HG03378 (cell line): ENCODE results near the gene PLCZ1.
"Not testable (repeated sequence)": the region's sequence is repeated elsewhere in the genome, so short reads cannot be mapped to it uniquely, and the experiment has no call there.

Experiments
- ATAC-seq: cut with Tn5 transposase; IDR thresholded peaks from one replicate; pipeline ENCODE4 v1.9.1; 2021; ENCODE audit warnings: mild to moderate bottlenecking, moderate library complexity; ENCODE audit not compliant: unreplicated experiment

PLCZ1 gene

DNA sequence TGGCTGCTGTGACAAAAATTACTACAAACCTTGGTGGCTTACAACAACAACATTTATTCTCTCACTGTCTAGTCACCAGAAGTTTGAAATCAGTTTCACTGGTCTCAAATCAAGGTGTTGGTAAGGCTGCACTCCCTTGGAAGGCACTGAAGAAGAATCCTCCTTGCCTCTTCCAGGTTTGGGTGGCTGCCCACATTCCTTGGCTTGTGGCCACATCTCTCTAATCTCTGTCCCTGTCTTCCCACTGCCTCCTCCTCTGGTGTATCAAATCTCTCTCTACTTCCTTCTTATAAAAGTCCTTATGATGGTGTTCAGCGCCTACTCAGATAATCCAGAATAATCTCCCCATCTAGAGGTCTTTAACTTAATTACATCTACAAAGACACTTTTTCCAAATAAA lies 31.0 kb downstream of the PLCZ1 start:
- ATAC-seq, result no peak

DNA sequence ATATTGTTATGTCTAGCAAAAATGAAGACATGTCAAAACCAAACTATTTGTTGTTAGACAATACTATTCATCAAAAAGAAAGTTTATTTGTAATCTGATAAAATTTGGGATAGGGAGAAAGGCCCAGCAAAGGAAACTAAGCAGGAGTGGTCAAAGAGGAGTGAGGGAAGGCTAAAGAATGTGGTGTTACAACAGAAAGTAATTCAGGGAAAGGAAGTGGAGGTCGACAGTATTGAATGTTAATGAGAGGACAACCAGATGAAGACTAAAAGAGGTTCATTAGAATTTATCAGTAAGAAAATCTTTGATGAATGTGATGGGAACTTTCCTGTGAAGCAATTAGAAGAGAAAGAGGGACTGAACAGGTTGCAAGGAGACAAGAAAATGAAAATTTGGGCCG lies 33.9 kb downstream of the PLCZ1 start:
- ATAC-seq, result no peak

DNA sequence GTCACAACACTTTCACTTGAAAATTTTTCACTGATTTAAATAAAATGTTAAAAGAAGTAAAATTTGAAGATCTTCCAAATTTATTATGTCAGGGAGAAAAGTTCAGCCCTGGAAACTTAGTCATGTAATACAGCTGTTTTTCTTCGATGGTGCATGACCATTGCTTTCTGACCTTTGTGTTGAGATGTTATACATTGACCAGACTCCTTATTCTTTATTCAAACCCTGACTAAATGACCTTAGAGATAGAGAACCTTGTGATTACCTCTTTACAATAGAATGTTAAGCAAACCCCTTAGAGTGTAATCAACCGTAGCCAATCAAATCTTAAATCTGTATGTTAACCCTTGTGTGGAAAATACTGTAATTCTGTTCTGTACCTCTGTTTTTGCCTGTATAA lies 34.5 kb downstream of the PLCZ1 start:
- no peak for ATAC-seq

DNA sequence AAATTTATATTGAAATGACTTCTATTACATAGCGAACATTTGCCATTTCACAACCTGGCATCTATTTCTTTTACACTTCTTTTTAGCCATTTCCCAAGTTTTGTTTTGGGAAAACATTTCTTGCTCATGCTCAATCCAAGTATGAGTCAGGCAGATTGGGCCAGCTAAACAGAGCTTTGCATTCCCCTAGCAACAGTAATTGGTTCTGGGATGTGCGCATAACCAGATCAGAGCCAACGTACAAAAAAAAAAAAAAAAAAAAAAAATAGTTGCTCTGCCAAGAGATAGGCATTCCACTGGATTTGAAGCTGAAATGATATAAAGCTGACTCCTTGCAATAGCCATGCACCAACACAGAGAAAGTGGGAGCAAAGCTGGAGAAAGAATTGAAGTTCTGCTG lies 37.5 kb downstream of the PLCZ1 start:
- ATAC-seq, result no peak

DNA sequence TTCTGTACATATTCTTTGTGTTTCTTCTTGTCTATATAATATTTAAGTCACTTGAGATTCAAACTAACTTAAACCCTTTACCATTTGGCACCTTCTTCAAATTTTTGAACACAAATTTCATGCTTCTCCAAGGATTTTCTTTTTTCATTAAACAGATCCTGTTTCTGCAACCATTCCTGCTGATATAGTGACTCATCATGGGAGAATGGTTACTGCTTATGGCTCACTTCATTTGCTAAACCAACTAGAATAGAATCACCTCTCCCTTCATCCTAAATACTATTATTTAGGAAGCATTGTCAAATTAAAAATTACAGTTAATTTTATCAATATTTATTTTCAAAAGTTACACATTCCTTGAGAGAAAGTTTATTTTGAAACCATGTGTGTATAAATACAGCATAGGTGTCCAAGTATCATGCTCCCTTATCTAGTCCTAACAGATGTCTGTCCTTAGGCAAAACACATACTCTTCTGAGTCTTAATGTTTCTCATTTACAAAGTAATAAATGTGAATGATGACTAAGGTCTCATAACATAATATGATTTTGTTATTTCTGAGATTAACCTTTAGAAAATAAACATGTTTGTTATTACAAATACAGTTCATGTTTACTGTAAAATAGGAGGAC lies 40.7 kb downstream of the PLCZ1 start:
- no peak for ATAC-seq

DNA sequence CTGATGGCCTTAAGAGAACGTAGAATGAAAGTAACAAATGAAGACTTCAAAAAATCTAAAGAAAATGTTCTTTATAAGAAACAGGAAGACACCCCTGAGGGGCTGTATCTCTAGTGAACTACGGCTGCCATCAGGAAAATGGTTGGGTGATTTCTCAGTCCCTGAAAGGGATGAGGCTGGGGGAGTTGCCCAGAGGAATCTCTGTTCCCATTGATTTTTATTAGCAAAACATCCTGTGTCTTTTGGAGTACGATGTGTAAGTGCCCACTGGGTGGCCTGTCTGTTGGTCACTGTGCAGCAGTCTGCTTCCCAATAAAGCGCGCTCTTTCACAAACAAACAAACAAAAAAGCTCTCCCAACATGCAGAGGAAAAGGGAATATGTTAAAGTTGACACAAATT lies 43.8 kb downstream of the PLCZ1 start:
- not testable (repeated sequence) for ATAC-seq

DNA sequence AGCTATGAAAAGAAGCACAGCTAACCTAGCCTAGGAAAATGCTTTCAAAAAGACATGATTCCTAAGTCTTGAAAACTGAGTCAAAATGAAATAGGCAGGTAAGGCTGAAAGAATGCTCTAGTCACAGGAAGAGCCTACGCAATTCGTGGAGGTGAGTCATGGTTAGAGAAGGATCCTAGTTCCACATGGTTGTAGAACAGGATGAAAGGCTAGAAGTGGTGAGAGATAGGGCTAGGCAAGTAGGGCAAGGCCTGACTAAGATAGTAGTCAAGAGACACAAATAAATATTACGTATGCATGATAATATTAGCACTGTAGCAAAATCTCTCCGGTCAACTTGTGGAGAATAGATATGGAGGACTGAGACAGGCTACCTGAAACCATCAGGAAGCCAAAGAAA lies 47.2 kb downstream of the PLCZ1 start:
- ATAC-seq, result no peak

DNA sequence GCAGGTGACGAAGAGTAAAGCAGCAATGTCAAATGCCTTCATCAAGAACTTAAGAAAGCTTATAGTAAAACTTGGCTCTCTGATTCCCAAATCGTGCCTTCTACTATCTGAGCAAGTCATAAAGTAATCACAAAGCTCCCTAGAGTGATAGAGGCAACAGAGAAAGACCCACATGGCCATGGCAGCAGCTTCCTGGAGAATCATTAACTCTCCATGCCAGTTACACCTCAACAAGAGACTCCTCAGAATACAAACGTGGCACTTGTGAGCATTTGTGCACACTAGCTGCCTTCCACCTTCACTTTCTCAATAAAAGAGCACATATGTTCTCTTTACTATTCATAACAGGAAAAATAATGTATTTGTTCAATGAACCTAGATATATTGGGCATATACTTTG lies 48.0 kb downstream of the PLCZ1 start:
- ATAC-seq, result no peak

DNA sequence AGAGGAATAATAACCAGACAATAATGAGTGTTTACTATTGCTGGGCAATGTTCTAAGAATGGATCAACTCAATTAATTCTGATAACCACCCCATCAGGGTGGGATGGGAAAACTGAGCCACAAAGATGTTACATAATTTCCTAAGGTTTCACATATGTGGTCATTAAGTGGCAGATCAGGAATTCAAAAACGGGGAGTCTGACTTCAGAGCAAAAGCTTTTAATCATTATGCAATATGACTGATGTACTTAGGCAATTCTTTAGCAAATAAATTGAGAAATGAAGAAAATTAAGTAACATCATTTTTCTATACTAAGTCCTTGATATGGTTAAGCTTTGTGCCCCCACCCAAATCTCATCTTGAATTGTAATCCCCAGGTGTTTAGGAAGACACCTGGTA lies 53.4 kb downstream of the PLCZ1 start:
- no peak for ATAC-seq

DNA sequence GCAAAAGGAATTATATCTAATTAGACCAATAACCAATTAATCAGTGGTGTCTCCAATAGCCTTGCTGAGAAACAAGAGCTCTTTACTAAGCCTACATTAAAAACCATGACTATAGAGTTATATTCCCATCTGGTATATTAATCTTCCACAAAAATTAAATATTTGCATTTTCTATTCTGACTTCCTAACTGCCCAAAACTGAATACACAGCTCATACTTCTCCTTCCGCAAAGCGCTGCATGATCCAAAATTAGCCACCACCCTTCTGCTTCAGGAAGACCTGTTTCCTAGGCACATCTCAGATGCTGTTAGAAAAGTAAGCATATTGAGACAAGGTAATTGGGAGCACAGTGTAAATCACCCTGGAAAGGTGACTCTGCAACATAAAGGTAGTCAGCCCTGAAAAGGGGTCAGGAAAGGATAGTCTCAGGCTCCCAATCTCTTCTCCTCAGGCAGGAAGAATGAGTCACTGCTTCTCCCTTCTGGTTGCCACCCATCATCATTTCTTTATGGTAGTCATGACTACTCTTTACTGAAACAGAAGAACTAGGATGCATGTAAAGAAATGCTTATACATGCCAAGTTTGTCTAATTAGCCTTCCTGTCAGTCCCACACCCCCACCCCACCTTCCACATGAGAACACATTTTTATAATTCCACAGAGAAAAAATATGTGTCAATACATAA lies 54.3 kb downstream of the PLCZ1 start:
- ATAC-seq, result no peak

DNA sequence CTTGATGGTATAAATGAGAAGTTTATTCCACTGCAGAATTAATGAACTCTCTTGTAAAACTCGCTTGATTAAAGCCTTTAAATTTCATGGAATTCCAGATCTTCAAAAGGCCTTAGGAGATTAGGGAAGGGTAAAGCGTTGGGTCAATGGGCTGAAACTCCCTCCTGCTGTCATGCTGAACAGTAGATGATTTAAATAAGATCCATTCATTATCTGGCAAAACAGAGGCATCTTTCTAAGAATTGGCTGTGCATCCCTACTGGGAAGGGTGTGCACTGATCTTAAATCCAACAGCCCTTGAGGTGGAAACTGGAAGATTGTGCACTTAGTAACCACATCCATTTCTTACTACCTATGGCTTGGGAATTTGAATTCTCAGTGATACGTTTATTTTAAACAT lies 56.0 kb downstream of the PLCZ1 start:
- ATAC-seq, result no peak

DNA sequence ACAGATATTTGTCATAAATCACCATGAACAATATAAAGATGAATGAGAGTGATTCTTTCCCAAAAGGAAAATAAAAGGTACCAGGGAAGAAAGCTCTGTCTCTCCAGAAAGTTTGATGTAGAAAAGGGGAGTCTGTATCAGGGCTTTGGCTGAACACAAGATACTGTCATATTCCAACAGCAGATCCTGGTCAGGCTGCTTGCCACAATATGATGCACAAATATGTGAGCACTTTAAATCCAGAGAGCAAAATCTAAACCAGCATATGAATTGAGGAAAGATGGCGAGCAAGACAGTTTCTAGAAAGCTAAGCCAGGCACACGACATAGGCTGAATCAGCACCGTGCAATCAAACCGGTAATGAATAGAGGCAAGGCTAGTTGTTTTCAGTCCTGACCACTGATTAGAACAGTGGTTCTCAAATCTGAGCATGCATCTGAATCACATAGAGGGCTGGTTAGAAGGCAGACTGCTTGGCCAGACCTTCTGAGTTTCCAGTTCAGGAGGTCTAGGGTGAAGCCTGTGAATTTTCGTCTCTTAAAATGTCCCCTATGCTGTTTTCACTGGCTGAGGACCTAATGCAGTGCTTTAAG lies 60.7 kb downstream of the PLCZ1 start:
- ATAC-seq, result no peak

DNA sequence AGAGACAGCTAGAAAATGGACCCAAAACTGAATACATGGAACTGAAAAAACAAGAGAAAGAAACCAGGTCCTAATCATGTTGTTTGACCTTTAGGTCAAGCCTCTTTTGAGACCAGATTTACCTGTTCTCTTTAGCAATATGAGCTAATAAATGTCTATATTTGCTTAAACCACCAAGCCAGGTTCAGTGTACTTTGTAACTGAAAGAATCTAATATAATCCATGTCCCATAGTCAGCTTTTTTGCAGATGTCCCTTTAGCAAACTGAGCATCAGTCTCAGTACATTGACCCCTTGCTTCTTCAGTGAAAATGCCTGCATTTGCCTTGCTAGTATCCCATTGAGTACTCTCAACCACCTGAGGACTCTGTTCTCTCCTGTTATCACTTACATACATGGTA lies 61.7 kb downstream of the PLCZ1 start:
- no peak for ATAC-seq

DNA sequence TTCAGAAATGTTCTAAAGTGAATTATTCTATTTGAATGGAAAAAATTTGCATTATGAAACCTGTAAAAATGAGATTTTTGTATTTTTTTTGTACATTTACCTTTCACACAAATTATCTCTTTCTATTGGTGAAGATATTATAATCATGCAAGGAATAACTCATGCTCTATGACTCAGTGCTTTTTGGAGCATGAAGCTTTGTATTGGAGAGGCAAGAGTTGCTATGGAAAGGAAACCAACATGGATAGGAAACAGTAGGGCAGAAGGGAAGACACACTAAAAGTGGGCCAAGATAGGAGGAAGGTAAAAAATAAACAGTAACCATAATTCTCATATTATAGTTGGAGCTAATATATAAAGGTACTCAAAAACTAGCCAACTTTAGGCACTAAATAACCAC lies 79.0 kb downstream of the PLCZ1 start:
- ATAC-seq, result no peak

DNA sequence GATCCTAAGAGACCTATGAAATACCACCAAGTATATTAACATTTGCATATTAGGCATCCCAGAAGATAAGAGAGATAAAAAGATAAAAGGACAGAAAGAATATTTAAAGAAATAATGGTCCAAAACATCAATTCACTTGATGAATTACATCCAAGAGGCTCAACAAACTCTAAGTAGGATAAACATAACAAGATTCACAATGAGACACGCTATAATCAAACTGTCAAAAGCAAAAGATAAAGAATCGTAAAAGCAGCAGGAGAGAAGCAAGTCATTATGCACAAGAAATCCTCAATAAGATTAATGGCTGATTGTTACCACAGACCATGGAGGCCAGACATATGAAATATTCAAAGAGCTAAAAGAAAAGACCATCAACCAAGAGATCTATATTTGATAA lies 79.6 kb downstream of the PLCZ1 start:
- ATAC-seq, result no peak

DNA sequence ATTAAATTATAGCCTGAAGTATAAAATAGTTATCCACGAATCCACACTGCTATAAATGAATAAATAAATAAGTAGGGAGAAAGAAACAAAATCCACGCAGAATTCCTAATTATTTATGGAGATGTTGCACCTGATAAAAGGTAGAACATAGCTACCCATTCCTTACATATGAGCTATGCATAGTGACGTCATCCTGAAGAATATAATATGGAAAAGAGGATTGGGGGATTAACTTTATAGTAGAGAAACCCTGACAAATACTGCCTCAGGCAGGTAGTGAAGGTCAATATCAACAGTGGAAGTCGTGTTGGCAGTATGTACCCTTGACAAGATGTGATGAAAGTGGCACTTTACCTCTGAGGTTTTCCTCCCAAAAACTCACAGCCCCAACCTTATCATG lies 82.5 kb downstream of the PLCZ1 start:
- ATAC-seq, result no peak

DNA sequence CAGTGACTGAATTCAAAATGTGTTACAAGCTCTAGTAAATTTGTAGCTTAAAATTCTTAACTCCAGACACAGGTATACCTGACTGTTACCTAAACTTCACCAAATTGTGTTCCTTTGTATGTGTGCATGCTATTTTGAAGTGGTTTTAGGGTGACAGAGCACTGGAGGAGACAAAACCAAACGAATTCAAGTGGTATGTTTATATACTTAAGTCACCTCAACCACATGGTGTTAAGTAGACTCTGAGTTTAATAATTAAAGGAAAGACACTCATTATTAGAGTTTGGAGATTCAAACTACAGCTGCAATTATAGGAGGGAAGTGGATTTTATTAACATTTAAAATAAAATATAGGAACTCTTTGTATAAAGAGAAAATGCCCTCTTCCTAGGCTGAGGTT lies 84.3 kb downstream of the PLCZ1 start:
- ATAC-seq, result no peak

DNA sequence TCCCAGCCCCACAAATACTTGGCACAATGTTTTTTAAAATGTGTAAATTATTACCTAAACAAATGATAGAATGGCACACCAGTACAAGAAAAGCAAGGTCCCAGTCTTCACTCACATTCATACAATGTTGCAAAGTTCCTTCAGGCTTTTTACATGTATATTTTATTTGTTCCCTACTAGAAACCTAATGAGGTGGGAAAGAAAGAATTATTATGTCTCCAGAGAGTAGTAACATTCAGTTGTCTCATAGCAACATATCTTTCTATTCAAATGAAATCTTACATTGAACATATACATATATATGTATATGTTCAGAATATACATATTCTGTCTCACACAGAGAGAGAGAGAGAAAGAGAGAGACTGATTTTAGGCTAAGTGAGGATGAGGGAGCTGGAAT lies 85.2 kb downstream of the PLCZ1 start:
- no peak for ATAC-seq

DNA sequence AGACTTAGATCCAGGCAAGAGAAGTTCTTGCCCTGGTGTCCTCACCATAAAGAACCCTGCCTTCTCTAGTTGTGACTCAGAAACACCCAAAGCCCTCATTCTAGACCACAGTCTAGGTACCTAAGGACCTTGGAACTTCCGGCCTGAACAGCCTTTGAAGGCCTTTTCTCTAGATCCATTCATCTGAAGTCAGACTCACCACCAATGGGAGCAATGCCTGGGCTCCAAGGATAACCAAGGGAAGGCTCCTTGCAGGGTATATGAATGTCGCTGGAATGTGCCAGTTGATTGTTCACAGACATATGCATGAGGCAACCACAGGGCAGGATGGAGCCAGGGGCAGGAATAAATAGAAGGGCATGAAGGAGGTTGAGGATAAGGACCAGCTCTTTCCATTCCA lies 86.3 kb downstream of the PLCZ1 start:
- ATAC-seq, result no peak

DNA sequence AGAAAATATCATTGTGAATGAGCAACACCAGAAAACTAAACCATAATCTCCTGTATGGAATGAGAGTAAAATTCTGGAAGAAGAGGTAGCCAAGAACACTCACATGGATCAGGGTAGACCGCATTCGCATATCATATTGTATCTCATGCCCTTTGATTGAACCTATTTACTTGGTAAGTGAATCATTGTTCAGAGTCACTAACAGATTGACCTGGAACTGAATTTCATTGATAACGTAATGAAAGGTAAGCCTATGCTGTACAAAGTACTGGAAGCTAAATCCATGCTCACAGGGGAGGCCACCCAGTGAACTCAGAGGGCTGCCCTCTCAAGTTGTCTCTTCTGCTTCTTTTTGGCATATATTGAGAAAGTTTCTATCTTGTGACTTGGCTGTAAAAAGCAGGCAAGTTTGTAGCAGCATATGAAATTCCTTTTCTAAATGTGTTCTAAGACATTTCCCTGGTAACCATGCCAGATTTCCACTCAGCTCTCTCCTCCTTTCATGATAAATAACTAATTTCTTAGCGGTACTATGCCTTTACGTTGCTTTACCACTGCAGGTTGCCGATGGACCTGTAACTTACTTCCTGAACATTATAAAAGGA lies 91.4 kb downstream of the PLCZ1 start:
- ATAC-seq, result no peak

DNA sequence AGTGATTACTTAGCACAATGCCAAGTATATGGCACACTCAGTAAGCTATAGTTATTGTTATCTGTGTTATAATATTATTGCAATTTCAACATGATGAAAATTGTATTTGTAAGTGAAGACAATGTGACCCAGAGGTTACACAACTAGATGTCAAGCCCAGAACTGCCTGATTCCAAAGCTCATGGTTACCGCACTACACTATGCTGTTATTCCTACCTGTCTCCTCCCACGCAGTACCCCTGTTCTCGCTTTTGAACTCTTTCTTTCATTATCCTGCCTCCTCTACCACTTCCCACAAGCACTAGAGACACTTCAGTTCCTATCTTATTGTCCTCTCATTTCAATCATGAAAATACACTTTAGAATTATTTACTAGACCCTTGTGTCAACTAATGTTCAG lies 93.2 kb downstream of the PLCZ1 start:
- ATAC-seq, result no peak

DNA sequence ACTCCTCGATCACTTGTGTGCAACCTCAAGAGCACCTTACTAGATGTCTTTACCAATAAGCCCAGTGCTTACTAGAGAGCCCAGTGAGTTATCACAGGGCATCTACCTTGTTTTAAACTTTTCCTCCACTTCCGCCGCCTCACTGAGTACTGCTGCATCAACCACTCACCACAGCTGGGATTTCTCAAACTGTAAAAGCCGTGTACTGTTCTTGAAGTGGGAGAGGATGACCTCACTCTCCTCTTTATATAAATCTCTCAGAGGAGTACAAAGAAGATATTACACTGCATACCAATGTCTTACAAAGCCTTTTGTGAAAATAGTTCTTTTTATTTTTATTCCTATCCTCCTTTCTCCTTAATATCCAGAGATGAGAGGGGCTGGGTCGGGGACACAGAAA lies 94.1 kb downstream of the PLCZ1 start:
- no peak for ATAC-seq
